IMR-90 (cell line): ENCODE measurements around the gene OPCML. TPM values are rescaled to one million over a fixed set of nuclear protein-coding genes. Genes with fewer than 3 reads are reported as not detected.

ENCODE experiments used
- ATAC-seq: fragments of 200-7000 bp; cut with Tn5 transposase; 2 replicates; pipeline ENCODE4 v1.9.1; 2020; ENCODE audit warnings: low read depth, mild to moderate bottlenecking, moderate library complexity
- BruUV-seq: library from RNA; stranded (reverse); fragments of 400-500 nt; replicated peaks from 2 replicates; lab custom pipeline; 2021; lab: Mats Ljungman, UMichigan
- CTCF ChIA-PET: fragments of 300-600 bp; formaldehyde crosslinking; extraction: SDS; loops from one replicate; lab custom pipeline; 2021; ENCODE audit warnings: antibody characterized with exemption; lab: Yijun Ruan, JAX
- POLR2A ChIA-PET: fragments of 300-600 bp; sonication (Branson Sonifier 250); formaldehyde crosslinking; loops from one replicate; lab custom pipeline; 2022; ENCODE audit warnings: antibody characterized with exemption; ENCODE audit not compliant: unreplicated experiment; lab: Charles Lee
- DNase-seq: peaks from one replicate; pipeline ENCODE4 v3.0.0; 2013
- H2AFZ ChIP-seq: replicated peaks from 2 replicates; pipeline ENCODE3; 2013; ENCODE audit warnings: low read length, mild to moderate bottlenecking; ENCODE audit not compliant: poor library complexity
- H2AK5ac ChIP-seq: 2 replicates; pipeline ENCODE4 v1.6.1; 2013; ENCODE audit warnings: low read depth, low read length, inconsistent platforms
- H2AK9ac ChIP-seq: replicated peaks from 2 replicates; pipeline ENCODE3; 2013; ENCODE audit warnings: mild to moderate bottlenecking, low read depth, low read length, moderate library complexity; ENCODE audit not compliant: poor library complexity
- H2BK120ac ChIP-seq: 2 replicates; pipeline ENCODE4 v1.6.1; 2013; ENCODE audit warnings: low read depth, low read length, inconsistent platforms
- H2BK15ac ChIP-seq: 3 replicates; pipeline ENCODE4 v1.6.1; 2013; ENCODE audit warnings: low read depth, low read length, inconsistent platforms
- H2BK20ac ChIP-seq: 2 replicates; pipeline ENCODE4 v1.6.1; 2013; ENCODE audit warnings: low read depth, mild to moderate bottlenecking, inconsistent platforms, low read length, moderate library complexity
- H2BK5ac ChIP-seq: 2 replicates; pipeline ENCODE4 v1.6.1; 2013; ENCODE audit warnings: mild to moderate bottlenecking, low read depth, low read length, inconsistent platforms; ENCODE audit not compliant: poor library complexity, severe bottlenecking
- H3K14ac ChIP-seq: replicated peaks from 2 replicates; pipeline ENCODE4 v1.6.1; 2013; ENCODE audit warnings: low read depth, low read length, inconsistent platforms
- H3K18ac ChIP-seq: 2 replicates; pipeline ENCODE4 v1.6.1; 2013; ENCODE audit warnings: low read depth, low read length, control low read depth
- H3K23ac ChIP-seq: 2 replicates; pipeline ENCODE4 v1.6.1; 2013; ENCODE audit warnings: low read depth, low read length, inconsistent platforms
- H3K27ac ChIP-seq: 2 replicates; pipeline ENCODE4 v1.5.1; 2013; ENCODE audit warnings: mild to moderate bottlenecking, control low read depth, low read length; ENCODE audit not compliant: insufficient read depth
- H3K27me3 ChIP-seq: 2 replicates; pipeline ENCODE4 v1.6.1; 2013; ENCODE audit warnings: low read length; ENCODE audit not compliant: control insufficient read depth, insufficient read depth
- H3K36me3 ChIP-seq: 2 replicates; pipeline ENCODE4 v1.6.1; 2013; ENCODE audit warnings: low read length, mixed read lengths; ENCODE audit not compliant: control insufficient read depth, insufficient read depth
- H3K4ac ChIP-seq: 2 replicates; pipeline ENCODE4 v1.6.1; 2013; ENCODE audit warnings: low read depth, low read length, inconsistent platforms
- H3K4me1 ChIP-seq: 2 replicates; pipeline ENCODE4 v1.6.1; 2013; ENCODE audit warnings: low read length, mixed read lengths; ENCODE audit not compliant: control insufficient read depth, insufficient read depth
- H3K4me2 ChIP-seq: 2 replicates; pipeline ENCODE4 v1.6.1; 2013; ENCODE audit warnings: low read depth, mild to moderate bottlenecking, control low read depth, low read length, moderate library complexity
- H3K4me3 ChIP-seq: 2 replicates; pipeline ENCODE4 v1.5.1; 2013; ENCODE audit warnings: low read depth, mild to moderate bottlenecking, control low read depth, low read length, moderate library complexity; ENCODE audit not compliant: insufficient read depth
- H3K56ac ChIP-seq: 2 replicates; pipeline ENCODE4 v1.6.1; 2013; ENCODE audit warnings: low read length, inconsistent platforms; ENCODE audit not compliant: insufficient read depth; ENCODE audit errors: extremely low read depth
- H3K79me1 ChIP-seq, 2 experiments: 2 replicates each; pipeline ENCODE4 v1.6.1; 2013; ENCODE audit warnings: low read length in 2 of 2, inconsistent platforms in 1 of 2, low read depth in 1 of 2
- H3K9ac ChIP-seq: 2 replicates; pipeline ENCODE4 v1.6.1; 2013; ENCODE audit warnings: low read depth, low read length, control low read depth
- H3K9me1 ChIP-seq: 2 replicates; pipeline ENCODE4 v1.6.1; 2013; ENCODE audit warnings: low read length, inconsistent platforms; ENCODE audit not compliant: insufficient read depth
- H3K9me3 ChIP-seq: 2 replicates; pipeline ENCODE4 v1.6.1; 2013; ENCODE audit warnings: low read length; ENCODE audit not compliant: control insufficient read depth, insufficient read depth
- H4K20me1 ChIP-seq: 2 replicates; pipeline ENCODE4 v1.6.1; 2013; ENCODE audit warnings: low read length, inconsistent platforms; ENCODE audit not compliant: insufficient read depth
- H4K5ac ChIP-seq: 2 replicates; pipeline ENCODE4 v1.6.1; 2013; ENCODE audit warnings: mild to moderate bottlenecking, low read depth, low read length, control low read depth
- H4K8ac ChIP-seq, 2 experiments: 2 replicates each; pipeline ENCODE4 v1.6.1; 2013; ENCODE audit warnings: low read depth in 2 of 2, low read length in 2 of 2, control low read depth in 1 of 2, inconsistent platforms in 1 of 2
- H4K91ac ChIP-seq: 2 replicates; pipeline ENCODE4 v1.6.1; 2013; ENCODE audit warnings: low read depth, low read length, inconsistent platforms; ENCODE audit not compliant: insufficient read depth
- BHLHE40 ChIP-seq: fragments of 150-350 bp; IDR thresholded peaks from 2 replicates; pipeline ENCODE4 v1.6.1; 2016; ENCODE audit warnings: mild to moderate bottlenecking, low read depth, low read length
- CEBPB ChIP-seq: IDR thresholded peaks from 2 replicates; pipeline ENCODE4 v1.6.1; 2012; ENCODE audit warnings: low read depth, low read length, improper control_type of control experiment
- CHD1 ChIP-seq: IDR thresholded peaks from 2 replicates; pipeline ENCODE4 v1.6.1; 2012; ENCODE audit warnings: low read depth, low read length, improper control_type of control experiment
- CTCF ChIP-seq: conservative IDR thresholded peaks from 2 replicates; pipeline ENCODE4 v1.5.1; 2012; ENCODE audit warnings: mild to moderate bottlenecking, low read depth, low read length, improper control_type of control experiment
- ELK1 ChIP-seq: fragments of 150-350 bp; IDR thresholded peaks from 2 replicates; pipeline ENCODE4 v1.6.1; 2016; ENCODE audit warnings: low read depth, mild to moderate bottlenecking, low read length, moderate library complexity, borderline replicate concordance
- FOS ChIP-seq: fragments of 150-350 bp; IDR thresholded peaks from 2 replicates; pipeline ENCODE4 v1.6.1; 2016; ENCODE audit warnings: low read depth, low read length
- MAFK ChIP-seq: IDR thresholded peaks from 2 replicates; pipeline ENCODE4 v1.6.1; 2012; ENCODE audit warnings: low read depth, low read length, improper control_type of control experiment
- MAZ ChIP-seq: IDR thresholded peaks from 2 replicates; pipeline ENCODE4 v1.6.1; 2012; ENCODE audit warnings: low read depth, mild to moderate bottlenecking, low read length, improper control_type of control experiment, moderate library complexity, borderline replicate concordance
- MXI1 ChIP-seq: IDR thresholded peaks from 2 replicates; pipeline ENCODE4 v1.6.1; 2012; ENCODE audit warnings: low read depth, mild to moderate bottlenecking, low read length, moderate library complexity, borderline replicate concordance
- POLR2A ChIP-seq: IDR thresholded peaks from 2 replicates; pipeline ENCODE4 v1.6.1; 2012; ENCODE audit warnings: mild to moderate bottlenecking, low read depth, low read length
- RAD21 ChIP-seq: IDR thresholded peaks from 2 replicates; pipeline ENCODE4 v1.6.1; 2012; ENCODE audit warnings: low read length, improper control_type of control experiment
- RCOR1 ChIP-seq: IDR thresholded peaks from 2 replicates; pipeline ENCODE4 v1.6.1; 2012; ENCODE audit warnings: mild to moderate bottlenecking, low read length, improper control_type of control experiment; ENCODE audit not compliant: insufficient replicate concordance
- RFX5 ChIP-seq: IDR thresholded peaks from 2 replicates; pipeline ENCODE4 v1.8.0; 2012; ENCODE audit warnings: low read depth, mild to moderate bottlenecking, low read length, moderate library complexity
- SMC3 ChIP-seq: fragments of 150-350 bp; IDR thresholded peaks from 2 replicates; pipeline ENCODE4 v1.6.1; 2016; ENCODE audit warnings: low read depth, mild to moderate bottlenecking, antibody characterized with exemption, low read length, moderate library complexity
- USF2 ChIP-seq: fragments of 150-350 bp; IDR thresholded peaks from 2 replicates; pipeline ENCODE4 v1.6.1; 2017; ENCODE audit warnings: mild to moderate bottlenecking, antibody characterized with exemption, low read length, low read depth
- dilution Hi-C: fragments of 300-500 bp; cut with HindIII; formaldehyde crosslinking; loops from one replicate; pipeline ENCODE4 v1.14.3; 2018; ENCODE audit warnings: low sequenced_read_pairs; ENCODE audit not compliant: unreplicated experiment
- in situ Hi-C: fragments of 300-500 bp; cut with MboI; formaldehyde crosslinking; loops from 3 replicates; pipeline ENCODE4 v1.14.3; 2019; ENCODE audit warnings: low sequenced_read_pairs, inconsistent platforms, mixed read lengths
- intact Hi-C: fragments of 100-400 bp; cut with micrococcal nuclease; formaldehyde crosslinking; loops from 2 replicates; pipeline ENCODE4 v1.10.0; 2022
- polyA plus RNA-seq, 3 experiments: library from polyadenylated mRNA; depleted of rRNA; stranded (reverse); fragments of >200 nt; gene quantifications; 2 replicates each; pipeline ENCODE4 v1.2.3, GENCODE V29; 2012; ENCODE audit warnings: low replicate concordance in 1 of 3
- total RNA-seq: library from RNA; depleted of rRNA; stranded (reverse); fragments of >200 nt; gene quantifications from 2 replicates; pipeline ENCODE4 v1.2.3, GENCODE V29; 2012

Gene OPCML
- total and polyA plus RNA-seq, 2 of the 4 experiments (the other 2 are of a cell fraction), result under 0.01 to 2.6 TPM

- Histone ChIP-seq H2BK120ac (no peak overlapping the region), H3K23ac (no peak overlapping the region), H3K4ac (no peak overlapping the region), H3K56ac (no peak overlapping the region), H3K14ac (no peak overlapping the region), H3K9ac (no peak overlapping the region), H4K8ac (no peak overlapping the region), H4K91ac (no peak overlapping the region), H2AK9ac (no peak overlapping the region), H3K27ac (no peak overlapping the region), H3K9me3 (no peaks in the 10 kb centered on the region), H4K20me1 (no peaks in the 10 kb centered on the region), H2AK5ac (no peak overlapping the region), H4K5ac (no peak overlapping the region), H2BK20ac (no peak overlapping the region), H3K4me3 (no peak overlapping the region), H3K27me3 (no peaks in the 10 kb centered on the region), H3K4me1 (no peaks in the 10 kb centered on the region), H3K18ac (no peak overlapping the region), H3K79me1 (no peaks in the 10 kb centered on the region), H2BK5ac (no peak overlapping the region), H3K36me3 (no peaks in the 10 kb centered on the region), H2AFZ (no peak overlapping the region), H3K4me2 (no peak overlapping the region), H3K9me1 (no peaks in the 10 kb centered on the region), H2BK15ac (no peak overlapping the region)
- in situ Hi-C loops, result no loop called here
- ChIA-PET CTCF (no interaction called here), POLR2A (no interaction called here)
- dilution Hi-C loops, result no loop called here
- no peak for DNase-seq
- no TSS peak for BruUV-seq
- intact Hi-C loops, result no loop called here
- no peak for TF ChIP-seq RCOR1
- TF ChIP-seq MAFK, result no peak
- no peak for TF ChIP-seq CHD1
- no peak for TF ChIP-seq CEBPB
- no peak for TF ChIP-seq USF2
- TF ChIP-seq SMC3, result no peak
- no peak for TF ChIP-seq FOS
- TF ChIP-seq MXI1, result no peak
- TF ChIP-seq MAZ, result no peak
- TF ChIP-seq BHLHE40, result no peak
- TF ChIP-seq RAD21, result no peak
- TF ChIP-seq ELK1, result no peak
- TF ChIP-seq CTCF, result no peak
- TF ChIP-seq RFX5, result no peak
- TF ChIP-seq POLR2A, result no peak
- ATAC-seq, result no peak
Measured at GRCh38 chr11:132528181-132528580, 1004.1 kb downstream of the OPCML start.
